Measurements from ENCODE around the gene UGT1A6.

DNA sequence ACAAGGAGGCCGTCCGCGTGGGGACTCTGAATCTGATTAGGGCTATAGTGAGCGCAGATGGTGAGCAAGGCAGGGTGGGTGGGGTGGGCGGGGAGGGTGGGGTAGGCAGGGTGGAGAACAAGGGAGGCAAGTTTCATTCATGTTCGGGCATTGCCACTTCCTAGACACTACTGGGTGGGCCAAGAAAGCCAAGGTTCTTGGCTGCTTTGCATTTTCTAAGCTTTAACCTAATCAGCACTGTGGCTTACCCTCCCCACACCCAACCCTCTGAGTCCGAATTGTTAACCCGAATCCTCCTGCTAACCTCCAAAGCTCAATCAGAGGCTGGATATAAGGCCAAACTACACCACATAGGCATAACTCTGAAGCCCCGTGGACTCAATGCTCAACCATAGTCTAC is 103.6 kb downstream of the UGT1A6 start:
- no peak for TF ChIP-seq EZH2 (IDR thresholded peaks at IDR 0.05; ENCODE audit: borderline replicate concordance, low read depth, low read length, poor library complexity, severe bottlenecking)
- TF ChIP-seq, protein P1, sequence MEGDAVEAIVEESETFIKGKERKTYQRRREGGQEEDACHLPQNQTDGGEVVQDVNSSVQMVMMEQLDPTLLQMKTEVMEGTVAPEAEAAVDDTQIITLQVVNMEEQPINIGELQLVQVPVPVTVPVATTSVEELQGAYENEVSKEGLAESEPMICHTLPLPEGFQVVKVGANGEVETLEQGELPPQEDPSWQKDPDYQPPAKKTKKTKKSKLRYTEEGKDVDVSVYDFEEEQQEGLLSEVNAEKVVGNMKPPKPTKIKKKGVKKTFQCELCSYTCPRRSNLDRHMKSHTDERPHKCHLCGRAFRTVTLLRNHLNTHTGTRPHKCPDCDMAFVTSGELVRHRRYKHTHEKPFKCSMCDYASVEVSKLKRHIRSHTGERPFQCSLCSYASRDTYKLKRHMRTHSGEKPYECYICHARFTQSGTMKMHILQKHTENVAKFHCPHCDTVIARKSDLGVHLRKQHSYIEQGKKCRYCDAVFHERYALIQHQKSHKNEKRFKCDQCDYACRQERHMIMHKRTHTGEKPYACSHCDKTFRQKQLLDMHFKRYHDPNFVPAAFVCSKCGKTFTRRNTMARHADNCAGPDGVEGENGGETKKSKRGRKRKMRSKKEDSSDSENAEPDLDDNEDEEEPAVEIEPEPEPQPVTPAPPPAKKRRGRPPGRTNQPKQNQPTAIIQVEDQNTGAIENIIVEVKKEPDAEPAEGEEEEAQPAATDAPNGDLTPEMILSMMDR (conservative IDR thresholded peaks at IDR 0.05; ENCODE audit: low read depth, low read length), result no peak

Measured in A673 (cell line).